GM12891 (cell line): ENCODE data around the gene B3GNT5.

ENCODE experiments used
- PAX5 ChIP-seq: IDR thresholded peaks from 2 replicates; pipeline ENCODE4 v1.6.1; 2011; ENCODE audit warnings: low read length, moderate library complexity, mild to moderate bottlenecking; ENCODE audit not compliant: insufficient read depth, severe bottlenecking
- POLR2A ChIP-seq: IDR thresholded peaks from 2 replicates; pipeline ENCODE4 v1.6.1; 2011; ENCODE audit warnings: low read depth, low read length, control low read depth
- POLR2AphosphoS5 ChIP-seq: IDR thresholded peaks from 2 replicates; pipeline ENCODE4 v1.6.1; 2011; ENCODE audit warnings: low read depth, low read length, control low read depth
- POU2F2 ChIP-seq: IDR thresholded peaks from 2 replicates; pipeline ENCODE4 v1.6.1; 2011; ENCODE audit warnings: low read depth, mild to moderate bottlenecking, control low read depth, low read length, moderate library complexity
- SPI1 ChIP-seq: IDR thresholded peaks from 2 replicates; pipeline ENCODE4 v1.6.1; 2011; ENCODE audit warnings: low read depth, low read length, control low read depth
- TAF1 ChIP-seq: IDR thresholded peaks from 2 replicates; pipeline ENCODE4 v1.6.1; 2011; ENCODE audit warnings: low read depth, low read length, control low read depth

DNA sequence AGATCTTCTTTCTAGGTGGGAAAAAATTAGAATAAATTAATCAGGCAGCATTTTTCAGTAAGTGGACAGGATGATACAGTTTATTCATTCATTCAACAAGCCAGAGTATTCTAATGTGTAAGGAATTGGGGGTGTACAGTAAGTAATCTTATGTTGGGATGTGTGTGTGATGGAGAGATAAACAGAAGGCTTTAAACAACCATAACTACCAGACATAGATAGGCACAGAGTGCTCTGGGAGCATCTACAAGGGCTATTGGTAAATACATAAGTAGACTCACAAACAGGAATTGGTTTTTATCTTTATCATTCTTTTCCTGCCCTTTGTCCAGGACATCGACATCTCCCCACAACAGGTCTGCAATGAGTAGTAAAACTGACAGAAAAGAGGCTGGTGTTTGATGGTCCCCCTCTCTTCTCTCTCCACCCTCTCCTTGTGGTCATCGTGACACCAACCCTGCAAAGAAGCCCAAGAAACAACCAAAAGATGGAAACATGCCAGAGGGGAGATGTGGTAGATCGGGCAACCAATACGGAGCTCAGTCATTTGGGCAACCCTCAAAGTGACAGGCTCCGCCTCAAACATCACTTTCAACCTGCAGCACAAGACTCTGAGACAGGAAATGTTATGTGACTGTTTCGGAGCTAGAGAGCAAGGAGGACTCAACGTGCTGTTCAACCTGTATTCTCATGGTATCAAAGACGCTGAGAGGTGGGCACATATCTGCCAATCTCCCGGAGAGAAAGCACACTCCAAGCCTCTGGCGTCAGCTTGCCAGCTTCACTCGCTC, 28.7 kb upstream of the B3GNT5 start:
- TF ChIP-seq POLR2AphosphoS5 = no peak
- no peak for TF ChIP-seq SPI1
- TF ChIP-seq POLR2A = no peak
- no peak for TF ChIP-seq TAF1
- no peak for TF ChIP-seq POU2F2
- TF ChIP-seq PAX5 = no peak
